Panc1 (cell line): ENCODE data around the gene INPP5D. TPM values are rescaled to one million over a fixed set of nuclear protein-coding genes. Genes with fewer than 3 reads are reported as not detected.

Experiments used
- ATAC-seq: fragments of 200-7000 bp; cut with Tn5 transposase; 2 replicates; pipeline ENCODE4 v1.9.1; 2020; ENCODE audit warnings: mild to moderate bottlenecking, moderate library complexity
- BruUV-seq: library from RNA; stranded (reverse); fragments of 400-500 nt; replicated peaks from 2 replicates; lab custom pipeline; 2021; lab: Mats Ljungman, UMichigan
- CTCF ChIA-PET: fragments of 300-600 bp; sonication (Branson Sonifier 250); formaldehyde crosslinking; loops from one replicate; lab custom pipeline; 2022; ENCODE audit warnings: antibody characterized with exemption; lab: Charles Lee
- POLR2A ChIA-PET: fragments of 300-600 bp; sonication (Branson Sonifier 250); formaldehyde crosslinking; loops from one replicate; lab custom pipeline; 2022; ENCODE audit warnings: antibody characterized with exemption; lab: Charles Lee
- DNase-seq: peaks from one replicate; pipeline ENCODE4 v3.0.0-alpha.2; 2010; ENCODE audit warnings: low read depth, low spot score
- H3K27ac ChIP-seq: 2 replicates; pipeline ENCODE4 v1.5.1; 2011; ENCODE audit warnings: mild to moderate bottlenecking, low read length, inconsistent platforms
- H3K27me3 ChIP-seq: fragments of 200-500 bp; sonication (Bioruptor generic); 2 replicates; pipeline ENCODE4 v1.6.0; 2014; ENCODE audit warnings: low read length, inconsistent platforms; ENCODE audit not compliant: control insufficient read depth, insufficient read depth
- H3K36me3 ChIP-seq: fragments of 200-500 bp; sonication (Bioruptor generic); 2 replicates; pipeline ENCODE4 v1.5.1; 2014; ENCODE audit warnings: inconsistent platforms, mild to moderate bottlenecking, low read length, moderate library complexity; ENCODE audit not compliant: control insufficient read depth, insufficient read depth
- H3K4me1 ChIP-seq: 2 replicates; pipeline ENCODE4 v1.5.1; 2011; ENCODE audit warnings: inconsistent platforms, mild to moderate bottlenecking, low read length, moderate library complexity; ENCODE audit not compliant: control insufficient read depth, insufficient read depth
- H3K4me3 ChIP-seq, 2 experiments: 2 replicates each; pipeline ENCODE4 v1.5.1; 2011 to 2012; ENCODE audit warnings: low read depth in 2 of 2, low read length in 2 of 2, mild to moderate bottlenecking in 2 of 2, inconsistent platforms in 1 of 2, moderate library complexity in 1 of 2
- H3K9me3 ChIP-seq: fragments of 200-500 bp; sonication (Bioruptor generic); 2 replicates; pipeline ENCODE4 v1.5.1; 2014; ENCODE audit warnings: low read depth, mild to moderate bottlenecking, inconsistent platforms, low read length, moderate library complexity; ENCODE audit not compliant: control insufficient read depth, insufficient read depth
- POLR2AphosphoS5 ChIP-seq: IDR thresholded peaks from 2 replicates; pipeline ENCODE4 v1.6.1; 2012; ENCODE audit warnings: mild to moderate bottlenecking, low read depth, low read length, moderate library complexity
- REST ChIP-seq, 2 experiments: IDR thresholded peaks; 2 replicates each; pipeline ENCODE4 v1.6.1; 2011 to 2012; ENCODE audit warnings: low read depth in 2 of 2, control low read depth in 1 of 2, low read length in 1 of 2, mild to moderate bottlenecking in 1 of 2, moderate library complexity in 1 of 2; ENCODE audit not compliant: insufficient read depth in 1 of 2
- SIN3A ChIP-seq: IDR thresholded peaks from 2 replicates; pipeline ENCODE4 v1.6.1; 2012; ENCODE audit warnings: low read depth, mild to moderate bottlenecking, low read length, moderate library complexity, borderline replicate concordance; ENCODE audit not compliant: insufficient read depth
- TCF7L2 ChIP-seq: IDR thresholded peaks from 2 replicates; pipeline ENCODE4 v1.6.1; 2011; ENCODE audit warnings: mild to moderate bottlenecking, low read depth, low read length, inconsistent platforms
- in situ Hi-C: cut with HindIII; loops from 2 replicates; pipeline ENCODE4 v1.10.0; 2016; ENCODE audit warnings: low sequenced_read_pairs, low pct_unique_long_range_greater_than_20kb
- intact Hi-C: fragments of 100-400 bp; cut with micrococcal nuclease; formaldehyde crosslinking; loops from one replicate; pipeline ENCODE4 v1.10.0; 2022; ENCODE audit not compliant: unreplicated experiment
- total RNA-seq: library from RNA; stranded (reverse); gene quantifications from one replicate; pipeline ENCODE4 v1.2.1, GENCODE V29; 2021; ENCODE audit not compliant: unreplicated experiment
- TF ChIP-seq, protein P1 (sequence below): fragments of 450-650 bp; IDR thresholded peaks from 2 replicates; pipeline ENCODE4 v1.5.1; 2017; ENCODE audit warnings: mild to moderate bottlenecking

The INPP5D gene
- total RNA-seq, 1 experiment from 2014 or later: 0.39 TPM

DNA sequence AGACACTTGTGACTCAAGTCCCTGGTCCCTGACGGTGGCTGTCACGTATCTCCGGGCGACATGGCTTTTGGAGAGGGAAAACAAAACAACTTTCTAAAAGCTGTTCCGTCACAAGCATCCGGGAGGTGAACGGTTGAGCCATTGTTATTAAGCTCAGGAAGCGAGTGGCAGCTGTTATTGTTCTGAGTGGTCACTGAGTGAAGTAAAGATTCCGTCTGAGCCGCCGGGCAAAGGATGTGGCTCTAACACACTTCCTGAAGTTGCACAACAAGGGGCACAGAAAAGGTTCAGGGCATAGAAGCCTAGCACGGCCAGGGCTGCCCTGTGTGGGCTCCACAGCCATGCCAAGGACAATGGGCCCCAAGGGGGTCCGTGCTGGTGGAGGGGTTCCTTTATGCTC is 24.3 kb downstream of the INPP5D start:
- CTCF ChIA-PET: no interaction called here

GRCh38 chr2:233085037-233085838 is 25.1 kb downstream of the INPP5D start:
- Histone ChIP-seq H3K27ac (no peak overlapping the region), H3K4me1 (no peaks in the 10 kb centered on the region), H3K36me3 (no peaks in the 10 kb centered on the region), H3K9me3 (no peaks in the 10 kb centered on the region), H3K4me3 (no peak overlapping the region), H3K27me3 (no peaks in the 10 kb centered on the region)
- BruUV-seq: no TSS peak
- POLR2A ChIA-PET: no interaction called here
- TF ChIP-seq SIN3A (no peak), TCF7L2 (no peak), REST (IDR thresholded peaks at IDR 0.05; ENCODE audit: insufficient read depth in 1 of 2, low read depth in 2 of 2, low read length in 1 of 2) (no peak), POLR2AphosphoS5 (no peak)
- TF ChIP-seq, protein P1, sequence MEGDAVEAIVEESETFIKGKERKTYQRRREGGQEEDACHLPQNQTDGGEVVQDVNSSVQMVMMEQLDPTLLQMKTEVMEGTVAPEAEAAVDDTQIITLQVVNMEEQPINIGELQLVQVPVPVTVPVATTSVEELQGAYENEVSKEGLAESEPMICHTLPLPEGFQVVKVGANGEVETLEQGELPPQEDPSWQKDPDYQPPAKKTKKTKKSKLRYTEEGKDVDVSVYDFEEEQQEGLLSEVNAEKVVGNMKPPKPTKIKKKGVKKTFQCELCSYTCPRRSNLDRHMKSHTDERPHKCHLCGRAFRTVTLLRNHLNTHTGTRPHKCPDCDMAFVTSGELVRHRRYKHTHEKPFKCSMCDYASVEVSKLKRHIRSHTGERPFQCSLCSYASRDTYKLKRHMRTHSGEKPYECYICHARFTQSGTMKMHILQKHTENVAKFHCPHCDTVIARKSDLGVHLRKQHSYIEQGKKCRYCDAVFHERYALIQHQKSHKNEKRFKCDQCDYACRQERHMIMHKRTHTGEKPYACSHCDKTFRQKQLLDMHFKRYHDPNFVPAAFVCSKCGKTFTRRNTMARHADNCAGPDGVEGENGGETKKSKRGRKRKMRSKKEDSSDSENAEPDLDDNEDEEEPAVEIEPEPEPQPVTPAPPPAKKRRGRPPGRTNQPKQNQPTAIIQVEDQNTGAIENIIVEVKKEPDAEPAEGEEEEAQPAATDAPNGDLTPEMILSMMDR: no peak
- CTCF ChIA-PET: no interaction called here
- ATAC-seq (no peak), DNase-seq (no peak)
- intact Hi-C loops: no loop called here
- in situ Hi-C loops: loop anchor here (10.0 kb wide), 1 partner anchor 150 kb away; no protein-coding TSS in a partner anchor

More for the DNA sequence above, 24.3 kb downstream of the INPP5D start:
- DNase-seq (no peak), ATAC-seq (no peak)
- in situ Hi-C loops: loop anchor here (10.0 kb wide), 1 partner anchor 150 kb away; no protein-coding TSS in a partner anchor
- no peaks in the 10 kb centered on the region for H3K4me1 ChIP-seq
- no peaks in the 10 kb centered on the region for H3K36me3 ChIP-seq
- TF ChIP-seq TCF7L2 (no peak), POLR2AphosphoS5 (no peak), REST (IDR thresholded peaks at IDR 0.05; ENCODE audit: insufficient read depth in 1 of 2, low read depth in 2 of 2, low read length in 1 of 2) (no peak), SIN3A (no peak)
- TF ChIP-seq, protein P1: no peak
- no peaks in the 10 kb centered on the region for H3K27me3 ChIP-seq
- POLR2A ChIA-PET: no interaction called here
- intact Hi-C loops: no loop called here
- no peak overlapping the region for H3K4me3 ChIP-seq
- no TSS peak for BruUV-seq
- no peak overlapping the region for H3K27ac ChIP-seq
- H3K9me3 ChIP-seq: no peaks in the 10 kb centered on the region
